Limb (tissue), 2 donors: Measurements from ENCODE around the gene FAM237A.

Experiments
- DNase-seq, 2 donors: peaks; one replicate each; pipeline ENCODE4 v3.0.0-alpha.2; 2016; ENCODE audit errors: extremely low spot score in 2 of 2

FAM237A gene

DNA sequence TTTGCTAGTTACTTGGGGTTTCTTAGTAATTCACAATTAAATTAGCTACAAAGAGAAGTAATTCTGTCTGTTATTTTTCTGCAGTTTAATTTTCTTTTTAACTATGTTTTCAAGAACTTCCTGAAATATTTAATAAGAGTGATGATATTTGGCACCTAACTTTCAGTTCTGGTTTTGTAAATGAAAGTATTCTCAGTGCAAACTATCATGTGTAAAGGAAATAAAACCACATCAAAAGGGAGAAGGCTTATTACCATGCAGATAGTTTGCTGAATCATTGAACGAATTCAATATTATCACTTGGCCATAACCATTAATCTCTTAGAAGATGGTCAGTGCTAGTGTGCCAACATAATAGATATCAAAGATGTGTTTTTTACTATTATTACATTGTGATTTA lies 46.7 kb downstream of the FAM237A start:
- DNase-seq = no peak

DNA sequence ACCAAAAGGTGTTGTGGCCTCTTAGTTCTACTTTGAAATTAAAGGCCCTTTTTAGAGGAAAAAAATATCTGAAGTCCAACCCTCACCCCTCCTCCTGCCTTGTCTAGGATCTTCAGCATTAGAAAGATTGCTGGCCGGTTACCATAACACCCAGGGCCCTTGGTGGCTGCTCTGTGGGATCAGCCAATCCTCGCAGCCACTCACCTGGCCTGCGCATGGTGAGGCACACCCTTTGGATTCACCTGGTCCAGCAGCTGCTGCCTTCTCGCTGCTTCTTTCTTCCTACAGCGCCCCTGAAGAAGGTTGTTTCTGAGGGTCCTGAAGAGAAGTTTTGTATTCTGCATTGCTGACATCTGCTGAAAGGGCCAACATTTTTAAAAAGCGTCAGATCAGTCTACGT lies 50.7 kb downstream of the FAM237A start:
- DNase-seq = no peak

DNA sequence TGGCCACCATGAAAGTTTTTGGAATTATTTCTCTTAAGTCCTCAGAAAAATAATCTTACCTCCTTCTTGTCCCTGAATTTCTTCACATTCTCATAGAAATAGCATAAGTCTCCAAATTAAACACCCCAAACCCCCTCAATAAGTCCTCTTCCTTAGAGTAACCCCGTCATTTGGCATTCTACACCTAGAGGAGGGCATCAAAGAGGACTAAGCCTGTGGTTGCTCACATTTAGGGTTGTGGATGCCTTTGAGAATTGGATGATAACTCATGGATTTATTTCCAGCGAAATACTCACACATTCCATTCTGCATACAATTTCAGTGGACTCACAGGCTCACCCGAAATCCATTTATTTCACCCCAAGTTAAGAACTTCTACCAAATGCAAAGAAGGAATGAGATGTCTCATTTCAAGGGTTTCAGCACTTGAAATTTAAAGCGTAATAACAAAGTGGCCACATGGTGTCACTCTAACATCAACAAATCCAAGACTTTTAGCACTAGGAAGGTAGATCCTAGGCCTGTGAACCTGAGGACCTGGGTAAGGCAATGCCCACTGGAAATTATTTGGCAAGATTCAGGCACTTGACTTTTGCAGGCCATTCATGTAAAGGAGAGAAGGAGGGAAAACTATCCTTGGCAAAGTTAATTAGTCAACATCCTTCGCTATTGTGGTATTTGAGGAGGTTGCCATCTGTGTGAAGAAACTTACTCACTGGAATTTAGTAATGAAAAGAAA lies 51.3 kb downstream of the FAM237A start:
- peak; percentile 29 to 51 for DNase-seq

DNA sequence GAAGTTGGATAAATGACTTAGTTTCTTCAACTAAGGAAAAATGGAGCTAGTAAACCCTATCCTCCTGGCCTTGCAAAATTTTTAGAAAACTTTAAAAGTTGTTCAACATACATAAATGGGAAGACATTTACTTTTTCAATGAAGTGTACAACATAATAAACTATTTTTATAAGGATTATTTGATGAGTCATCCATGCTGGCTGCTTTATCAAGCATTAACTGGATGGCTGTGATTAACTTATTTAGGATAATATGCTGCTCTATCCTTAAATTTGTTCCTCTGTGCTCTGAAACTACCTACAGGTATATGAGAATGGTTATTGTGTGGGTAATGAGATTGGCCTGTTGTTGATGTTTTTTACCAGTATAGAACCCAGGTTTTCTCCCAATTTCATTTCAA lies 54.6 kb downstream of the FAM237A start:
- DNase-seq = no peak

DNA sequence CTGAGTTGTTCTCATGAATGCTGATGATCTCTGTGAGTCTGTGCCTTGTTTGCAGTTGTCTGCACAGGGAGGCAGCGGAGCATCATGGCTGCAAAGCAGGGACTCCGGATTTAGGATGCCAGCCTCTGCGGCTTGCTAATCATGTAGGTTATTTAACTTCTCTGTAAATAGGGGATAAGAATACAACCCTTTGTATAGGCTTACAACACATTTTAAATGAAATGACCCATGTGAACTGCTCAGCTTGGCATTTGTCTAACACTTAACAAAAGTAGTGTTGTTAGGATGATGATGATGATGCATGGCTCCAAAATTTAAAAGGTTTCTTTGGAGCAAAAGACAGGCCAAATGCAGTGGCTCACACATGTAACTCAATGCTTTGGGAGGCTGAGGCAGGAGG lies 56.5 kb downstream of the FAM237A start:
- DNase-seq = no peak
